Hematopoietic multipotent progenitor cell treated with erythropoietin and hydrocortisone succinate and interleukin-3 and kit ligand, for 6 days (in vitro differentiated cells): ENCODE measurements around the gene FOSL1.

Source experiments
- DNase-seq: peaks from one replicate; pipeline ENCODE4 v3.0.0-alpha.2; 2015

FOSL1 gene

DNA sequence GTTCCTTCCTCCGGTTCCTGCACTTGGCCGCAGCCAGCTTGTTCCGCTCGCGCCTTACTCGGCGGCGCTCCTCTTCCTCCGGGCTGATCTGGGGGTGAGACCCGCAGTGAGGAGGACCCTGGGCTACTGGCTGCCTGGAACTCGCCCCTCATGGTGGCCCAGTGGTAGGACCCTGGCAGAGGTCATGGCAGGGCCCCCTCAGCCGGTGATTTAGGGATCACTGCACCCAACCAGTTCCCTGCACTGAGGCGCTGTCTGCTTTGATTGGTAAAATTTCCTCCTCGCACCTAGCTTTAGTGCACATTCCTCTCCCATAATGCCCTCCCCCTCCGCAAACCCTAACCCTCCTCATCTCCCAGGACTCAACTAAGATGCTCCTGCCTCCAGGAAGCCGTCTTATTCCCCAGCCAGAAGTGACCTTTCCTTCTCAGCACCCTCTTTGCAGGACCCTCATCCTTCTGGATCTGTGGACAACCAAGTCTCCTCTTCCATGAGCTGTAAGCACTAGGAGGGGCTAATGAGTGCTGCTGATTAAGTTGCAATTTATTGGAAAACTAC, 6.1 kb downstream of the FOSL1 start:
- no peak for DNase-seq

DNA sequence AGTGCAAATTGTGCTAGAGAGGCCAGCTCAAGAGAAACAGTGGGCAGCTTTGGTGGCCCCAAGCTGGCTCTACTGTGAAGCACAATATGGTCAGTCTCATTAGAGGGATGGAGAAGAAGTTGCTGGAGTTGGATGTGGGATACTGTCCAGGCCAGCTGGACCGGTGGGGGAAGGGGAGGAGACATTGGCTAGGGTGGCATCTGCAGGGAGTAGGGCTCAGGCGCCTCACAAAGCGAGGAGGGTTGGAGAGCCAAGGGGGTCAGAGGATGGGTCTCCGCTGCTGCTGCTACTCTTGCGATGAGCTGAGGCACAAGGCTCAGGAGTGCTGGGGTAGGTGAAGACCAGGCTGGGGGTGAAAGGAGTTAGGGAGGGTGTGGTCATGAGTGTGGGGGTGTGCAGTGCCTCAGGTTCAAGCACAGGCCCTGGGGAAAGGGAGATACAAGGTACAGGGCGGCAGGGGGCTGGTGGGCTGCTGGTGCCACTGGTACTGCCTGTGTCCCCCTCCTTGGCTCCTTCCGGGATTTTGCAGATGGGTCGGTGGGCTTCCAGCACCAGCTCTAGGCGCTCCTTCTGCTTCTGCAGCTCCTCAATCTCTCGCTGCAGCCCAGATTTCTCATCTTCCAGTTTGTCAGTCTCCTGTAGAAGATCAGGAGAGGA, 7.4 kb downstream of the FOSL1 start:
- no peak for DNase-seq

GRCh38 chr11:65892137-65892540, 8.0 kb downstream of the FOSL1 start:
- DNase-seq: peak; percentile 47

DNA sequence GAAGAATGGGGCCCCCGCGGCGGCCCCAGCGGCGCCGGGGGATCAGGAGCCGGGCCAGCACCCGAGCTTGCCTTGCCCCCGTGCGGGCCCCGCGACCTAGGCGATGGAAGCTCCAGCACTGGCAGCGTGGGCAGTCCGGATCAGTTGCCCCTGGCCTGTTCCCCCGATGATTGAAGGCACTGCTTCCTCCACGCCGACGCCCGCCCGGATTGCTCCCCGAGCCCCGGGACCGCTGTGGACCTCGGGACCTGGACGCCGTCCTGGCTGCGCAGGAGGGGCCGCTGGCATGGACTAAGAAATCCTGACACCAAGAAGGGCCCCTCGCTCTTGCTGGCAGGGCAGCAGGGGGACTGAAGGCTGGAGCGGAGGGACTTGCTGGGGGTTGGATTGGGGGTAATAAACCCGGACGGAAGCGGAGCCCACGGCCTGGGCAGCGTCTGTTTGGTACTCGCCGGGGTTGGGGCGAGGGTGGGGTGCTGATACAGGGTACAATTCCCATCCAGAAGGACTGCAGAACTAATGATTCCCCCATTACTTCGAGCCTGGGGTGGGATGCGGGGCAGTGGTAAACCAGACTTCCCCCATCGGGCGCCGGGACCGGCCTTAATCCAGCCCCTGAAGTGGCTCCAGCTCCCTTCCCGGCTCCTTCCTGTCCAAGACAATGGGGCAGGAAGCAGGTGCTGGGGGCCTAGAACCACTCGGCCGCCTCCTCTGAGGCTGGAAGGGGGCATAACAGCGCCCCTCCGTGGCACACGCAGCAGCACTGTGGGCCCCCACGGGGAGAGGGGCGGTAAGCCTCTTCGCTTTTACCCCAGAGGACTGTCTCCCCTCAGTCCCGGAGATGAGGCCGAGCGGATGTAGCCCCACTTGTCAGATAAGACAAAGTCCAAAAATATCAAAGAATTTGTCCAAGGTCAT, 8.7 kb downstream of the FOSL1 start:
- DNase-seq: peak; percentile 60

GRCh38 chr11:65890324-65891218, 9.6 kb downstream of the FOSL1 start, which contains the start of gene CCDC85B:
Gene CCDC85B, plus strand, starts transcription at chr11:65890673. Its CDS starts 111 bp downstream, at chr11:65890784.
- DNase-seq: peak; percentile 97

- peak; percentile 98 for DNase-seq
Measured at GRCh38 chr11:65888163-65888814, 11.9 kb downstream of the FOSL1 start, which contains the start of gene FIBP. Gene FIBP, minus strand, starts transcription at chr11:65888471. Its CDS starts 53 bp downstream, at chr11:65888418.

DNA sequence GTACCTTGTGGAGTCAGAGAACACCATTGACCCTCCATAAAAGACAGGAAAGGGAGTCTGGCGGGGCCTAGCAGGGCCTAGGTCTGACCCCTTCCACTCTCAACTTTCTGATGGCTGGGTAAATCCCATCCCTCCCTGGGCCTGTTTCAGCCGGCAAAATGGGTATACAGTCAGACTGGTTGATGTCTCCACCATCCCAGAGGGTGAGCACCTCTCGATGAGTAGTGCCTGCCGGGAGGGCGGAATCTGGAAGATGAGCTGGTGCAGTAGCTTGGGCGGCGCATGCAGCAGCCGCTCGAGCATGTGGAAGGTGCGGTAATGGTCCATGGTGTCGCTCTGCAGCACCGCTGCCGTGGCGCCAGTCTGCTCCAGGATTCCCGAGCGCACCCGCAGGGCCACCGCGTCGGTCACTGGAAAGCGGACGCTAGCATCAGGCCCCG, 12.4 kb downstream of the FOSL1 start:
- no peak for DNase-seq

- no peak for DNase-seq
Measured at GRCh38 chr11:65886826-65887722, 13.1 kb downstream of the FOSL1 start.

GRCh38 chr11:65885808-65886536, 14.2 kb downstream of the FOSL1 start:
- no peak for DNase-seq

DNA sequence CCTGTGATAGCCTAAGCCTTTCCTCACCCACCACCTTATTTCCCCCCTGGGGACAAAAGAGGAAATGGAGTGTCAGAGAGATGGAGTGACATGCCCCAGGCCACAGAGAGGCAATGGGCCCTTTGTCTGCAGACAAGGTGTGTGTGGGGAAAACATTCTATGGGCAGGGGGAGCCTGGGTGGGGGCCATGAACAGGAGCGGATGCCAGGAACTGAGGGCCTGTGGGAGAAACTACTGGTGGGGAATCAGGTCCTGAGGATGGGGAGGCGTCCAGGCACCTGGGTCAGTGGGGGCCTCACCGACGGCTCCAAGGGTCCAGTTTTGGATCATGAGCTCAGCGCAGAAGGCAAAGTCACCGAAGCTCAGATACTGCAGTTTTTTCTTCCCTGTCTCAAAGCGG, 15.0 kb downstream of the FOSL1 start:
- DNase-seq: no peak

DNA sequence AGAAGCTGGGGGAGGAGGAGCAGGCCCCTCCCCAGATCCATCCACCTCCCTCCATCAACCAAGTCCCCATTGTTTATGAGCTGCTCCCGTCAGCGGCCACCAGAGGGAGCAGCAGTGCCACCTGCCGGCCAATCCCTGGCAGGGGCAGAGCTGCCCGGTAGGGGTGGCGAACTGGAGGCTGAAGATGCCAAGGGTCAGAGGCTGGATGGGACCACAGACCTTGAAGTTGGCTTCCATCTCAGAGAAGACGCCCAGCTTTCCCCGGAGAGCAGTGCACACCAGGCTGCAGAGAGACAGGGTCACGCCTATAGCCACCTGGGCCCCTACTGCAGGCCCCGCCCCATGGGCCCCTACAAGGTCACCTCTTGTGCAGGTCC, 15.5 kb downstream of the FOSL1 start:
- peak; percentile 89 for DNase-seq

DNA sequence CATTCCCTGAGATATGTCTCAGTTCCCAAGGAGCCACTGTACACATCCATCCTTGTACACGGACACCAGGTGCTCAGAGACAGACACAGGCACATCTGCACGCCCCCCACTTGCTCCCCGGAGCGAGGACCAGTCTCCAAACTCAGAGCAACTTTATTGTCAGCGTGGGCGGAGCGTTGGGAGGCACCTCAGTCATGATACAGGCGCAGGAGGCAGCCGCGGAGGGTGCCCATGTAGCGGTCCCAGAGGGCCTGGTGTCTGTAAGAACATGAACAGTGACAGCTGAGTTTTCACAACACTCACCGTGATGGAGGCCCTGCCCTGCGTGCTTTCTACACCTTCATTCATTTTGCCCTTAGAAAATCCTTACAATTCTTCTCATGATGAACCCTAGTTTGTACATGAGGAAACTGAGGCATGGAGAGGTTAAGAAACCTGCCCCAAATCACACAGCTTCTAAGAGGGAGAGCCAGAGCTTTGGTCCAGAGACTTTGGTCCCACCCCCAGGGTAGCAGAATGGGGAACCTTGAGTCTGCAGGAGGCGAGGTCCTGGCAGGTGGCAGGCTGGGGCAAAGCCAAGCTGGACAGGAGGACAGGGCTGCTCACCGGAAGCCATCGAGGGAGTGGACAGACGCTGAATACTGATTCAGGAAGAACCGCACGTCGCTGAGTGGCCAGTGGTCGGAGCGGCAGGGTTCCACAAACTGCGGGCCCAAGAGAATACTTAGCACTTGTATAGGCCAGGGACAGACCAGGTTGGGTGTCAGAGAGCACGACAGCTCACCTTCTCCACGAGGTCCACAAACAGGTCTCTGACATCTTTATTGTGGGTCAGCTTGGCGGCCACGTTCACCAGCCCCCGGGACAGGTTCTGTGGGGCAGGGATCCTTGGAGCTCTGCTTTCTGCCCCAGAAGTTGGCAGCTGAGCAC, 16.1 kb downstream of the FOSL1 start:
- DNase-seq: no peak

DNA sequence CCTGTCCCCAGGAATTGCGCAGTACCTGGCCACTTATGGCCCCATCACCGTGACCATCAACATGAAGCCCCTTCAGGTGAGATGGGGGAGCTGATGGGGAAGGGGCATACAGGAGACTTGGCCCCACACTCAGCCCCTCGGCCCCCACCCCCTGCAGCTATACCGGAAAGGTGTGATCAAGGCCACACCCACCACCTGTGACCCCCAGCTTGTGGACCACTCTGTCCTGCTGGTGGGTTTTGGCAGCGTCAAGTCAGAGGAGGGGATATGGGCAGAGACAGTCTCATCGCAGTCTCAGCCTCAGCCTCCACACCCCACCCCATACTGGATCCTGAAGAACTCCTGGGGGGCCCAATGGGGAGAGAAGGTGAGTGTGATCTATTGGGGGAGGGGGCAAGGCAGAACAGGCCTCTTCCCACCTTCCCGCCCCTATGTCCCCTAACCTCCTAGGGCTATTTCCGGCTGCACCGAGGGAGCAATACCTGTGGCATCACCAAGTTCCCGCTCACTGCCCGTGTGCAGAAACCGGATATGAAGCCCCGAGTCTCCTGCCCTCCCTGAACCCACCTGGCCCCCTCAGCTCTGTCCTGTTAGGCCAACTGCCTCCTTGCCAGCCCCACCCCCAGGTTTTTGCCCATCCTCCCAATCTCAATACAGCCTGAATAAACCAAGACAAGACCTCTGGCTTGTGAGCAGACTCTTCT, 17.0 kb downstream of the FOSL1 start:
- DNase-seq: no peak

- no peak for DNase-seq
Measured at GRCh38 chr11:65882120-65883057, 17.8 kb downstream of the FOSL1 start.

GRCh38 chr11:65880844-65881421, 19.3 kb downstream of the FOSL1 start:
- no peak for DNase-seq

- DNase-seq: no peak
Measured at GRCh38 chr11:65880027-65880426, 20.2 kb downstream of the FOSL1 start.

DNA sequence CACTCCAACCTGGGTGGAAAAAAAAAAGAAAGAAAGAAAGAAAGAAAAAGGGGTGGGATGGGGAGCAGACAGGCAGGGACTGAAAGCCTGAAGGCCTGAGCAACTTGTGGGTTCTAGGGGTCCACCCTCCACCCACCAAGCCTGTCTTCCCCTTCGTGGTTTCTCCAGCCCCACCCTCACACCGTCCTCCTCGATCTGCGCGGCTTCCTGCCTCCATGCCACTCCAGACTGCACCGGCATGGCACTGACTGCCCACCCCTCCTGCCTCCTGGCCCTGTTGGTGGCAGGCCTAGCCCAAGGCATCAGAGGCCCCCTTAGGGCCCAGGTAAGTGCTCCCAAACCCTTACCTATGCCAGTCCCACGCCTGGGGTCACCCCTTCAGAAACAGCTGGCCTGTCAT, 20.6 kb downstream of the FOSL1 start, which contains the start of gene CTSW:
CTSW (plus strand) TSS at position 221 of the 400 bp plus-strand sequence; CDS start at position 239, 18 bp downstream.
- peak; percentile 83 for DNase-seq
